MM.1S (cell line): ENCODE measurements around the gene PPP1R11.

Experiments
- DNase-seq: peaks from one replicate; pipeline ENCODE4 v3.0.0-alpha.2; 2015
- H2AFZ ChIP-seq: fragments of 300-600 bp; sonication (generic); 2 replicates; pipeline ENCODE4 v1.6.0; 2016; ENCODE audit warnings: antibody characterized with exemption, low read length
- H3F3A ChIP-seq: fragments of 300-600 bp; sonication (generic); 2 replicates; pipeline ENCODE4 v1.6.1; 2016; ENCODE audit warnings: mild to moderate bottlenecking, antibody characterized with exemption, low read length, moderate library complexity, mixed read lengths; ENCODE audit not compliant: insufficient read depth
- H3K27ac ChIP-seq: fragments of 300-600 bp; sonication (generic); 2 replicates; pipeline ENCODE4 v1.5.1; 2016; ENCODE audit warnings: mild to moderate bottlenecking, low read length
- H3K27me3 ChIP-seq: fragments of 300-600 bp; sonication (generic); replicated peaks from 2 replicates; pipeline ENCODE4 v1.6.0; 2016; ENCODE audit warnings: low read length; ENCODE audit not compliant: insufficient read depth
- H3K36me3 ChIP-seq: fragments of 300-600 bp; sonication (generic); replicated peaks from 2 replicates; pipeline ENCODE4 v1.6.1; 2016; ENCODE audit warnings: mild to moderate bottlenecking, low read length, mixed read lengths; ENCODE audit not compliant: insufficient read depth
- H3K4me1 ChIP-seq: fragments of 300-600 bp; sonication (generic); 2 replicates; pipeline ENCODE4 v1.6.1; 2016; ENCODE audit warnings: low read length, mixed read lengths
- H3K4me2 ChIP-seq: fragments of 300-600 bp; sonication (generic); 2 replicates; pipeline ENCODE4 v1.6.0; 2016; ENCODE audit warnings: low read depth, low read length
- H3K4me3 ChIP-seq: fragments of 300-600 bp; sonication (generic); 2 replicates; pipeline ENCODE4 v1.5.1; 2016; ENCODE audit warnings: low read length, mixed read lengths
- H3K79me2 ChIP-seq: fragments of 300-600 bp; sonication (generic); 2 replicates; pipeline ENCODE4 v1.6.1; 2016; ENCODE audit warnings: mixed run types, low read length, mixed read lengths
- H3K9ac ChIP-seq: fragments of 300-600 bp; sonication (generic); 2 replicates; pipeline ENCODE4 v1.6.1; 2016; ENCODE audit warnings: low read length, mixed read lengths
- H3K9me2 ChIP-seq: fragments of 300-600 bp; sonication (generic); replicated peaks from 2 replicates; pipeline ENCODE4 v1.6.1; 2016; ENCODE audit warnings: mild to moderate bottlenecking, low read length, mixed read lengths; ENCODE audit not compliant: insufficient read depth
- H3K9me3 ChIP-seq: fragments of 300-600 bp; sonication (generic); replicated peaks from 2 replicates; pipeline ENCODE4 v1.6.1; 2016; ENCODE audit warnings: mild to moderate bottlenecking, low read length, mixed read lengths; ENCODE audit not compliant: insufficient read depth
- H4K20me1 ChIP-seq: fragments of 300-600 bp; sonication (generic); 2 replicates; pipeline ENCODE4 v1.6.1; 2016; ENCODE audit warnings: mild to moderate bottlenecking, low read length, moderate library complexity, mixed read lengths; ENCODE audit not compliant: insufficient read depth
- EZH2 ChIP-seq: fragments of 300-600 bp; sonication (generic); optimal IDR thresholded peaks from 2 replicates; pipeline ENCODE3; 2017; ENCODE audit warnings: low read depth, mild to moderate bottlenecking, antibody characterized with exemption, low read length, mixed read lengths
- EZH2phosphoT487 ChIP-seq: fragments of 300-600 bp; sonication (generic); IDR thresholded peaks from 2 replicates; pipeline ENCODE4 v1.6.1; 2018; ENCODE audit warnings: antibody characterized with exemption, low read length
- TF ChIP-seq, protein P1 (sequence below): fragments of 300-600 bp; sonication (generic); IDR thresholded peaks from 2 replicates; pipeline ENCODE4 v1.5.1; 2016; ENCODE audit warnings: antibody characterized with exemption, low read length, mixed read lengths

The PPP1R11 gene

GRCh38 chr6:30097902-30098768 lies 31.1 kb downstream of the PPP1R11 start:
- TF ChIP-seq EZH2 (no peak), EZH2phosphoT487 (no peak)
- TF ChIP-seq, protein P1, sequence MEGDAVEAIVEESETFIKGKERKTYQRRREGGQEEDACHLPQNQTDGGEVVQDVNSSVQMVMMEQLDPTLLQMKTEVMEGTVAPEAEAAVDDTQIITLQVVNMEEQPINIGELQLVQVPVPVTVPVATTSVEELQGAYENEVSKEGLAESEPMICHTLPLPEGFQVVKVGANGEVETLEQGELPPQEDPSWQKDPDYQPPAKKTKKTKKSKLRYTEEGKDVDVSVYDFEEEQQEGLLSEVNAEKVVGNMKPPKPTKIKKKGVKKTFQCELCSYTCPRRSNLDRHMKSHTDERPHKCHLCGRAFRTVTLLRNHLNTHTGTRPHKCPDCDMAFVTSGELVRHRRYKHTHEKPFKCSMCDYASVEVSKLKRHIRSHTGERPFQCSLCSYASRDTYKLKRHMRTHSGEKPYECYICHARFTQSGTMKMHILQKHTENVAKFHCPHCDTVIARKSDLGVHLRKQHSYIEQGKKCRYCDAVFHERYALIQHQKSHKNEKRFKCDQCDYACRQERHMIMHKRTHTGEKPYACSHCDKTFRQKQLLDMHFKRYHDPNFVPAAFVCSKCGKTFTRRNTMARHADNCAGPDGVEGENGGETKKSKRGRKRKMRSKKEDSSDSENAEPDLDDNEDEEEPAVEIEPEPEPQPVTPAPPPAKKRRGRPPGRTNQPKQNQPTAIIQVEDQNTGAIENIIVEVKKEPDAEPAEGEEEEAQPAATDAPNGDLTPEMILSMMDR, result no peak
- Histone ChIP-seq H3K9me3 (no peaks in the 10 kb centered on the region), H3K9me2 (no peaks in the 10 kb centered on the region), H3K36me3 (no peaks in the 10 kb centered on the region), H2AFZ (no peak overlapping the region), H4K20me1 (no peaks in the 10 kb centered on the region), H3K4me1 (peaks cover 15% of the 10 kb centered on the region), H3K4me3 (no peak overlapping the region), H3K79me2 (no peaks in the 10 kb centered on the region), H3F3A (peaks cover 15% of the 10 kb centered on the region), H3K4me2 (no peak overlapping the region), H3K27me3 (peaks cover 53% of the 10 kb centered on the region), H3K9ac (no peak overlapping the region), H3K27ac (no peak overlapping the region)
- DNase-seq, result no peak

- peaks cover 47% of the 10 kb centered on the region for H3K27me3 ChIP-seq
These were observed 33.2 kb downstream of the PPP1R11 start for GRCh38 chr6:30100154-30100553.

DNA sequence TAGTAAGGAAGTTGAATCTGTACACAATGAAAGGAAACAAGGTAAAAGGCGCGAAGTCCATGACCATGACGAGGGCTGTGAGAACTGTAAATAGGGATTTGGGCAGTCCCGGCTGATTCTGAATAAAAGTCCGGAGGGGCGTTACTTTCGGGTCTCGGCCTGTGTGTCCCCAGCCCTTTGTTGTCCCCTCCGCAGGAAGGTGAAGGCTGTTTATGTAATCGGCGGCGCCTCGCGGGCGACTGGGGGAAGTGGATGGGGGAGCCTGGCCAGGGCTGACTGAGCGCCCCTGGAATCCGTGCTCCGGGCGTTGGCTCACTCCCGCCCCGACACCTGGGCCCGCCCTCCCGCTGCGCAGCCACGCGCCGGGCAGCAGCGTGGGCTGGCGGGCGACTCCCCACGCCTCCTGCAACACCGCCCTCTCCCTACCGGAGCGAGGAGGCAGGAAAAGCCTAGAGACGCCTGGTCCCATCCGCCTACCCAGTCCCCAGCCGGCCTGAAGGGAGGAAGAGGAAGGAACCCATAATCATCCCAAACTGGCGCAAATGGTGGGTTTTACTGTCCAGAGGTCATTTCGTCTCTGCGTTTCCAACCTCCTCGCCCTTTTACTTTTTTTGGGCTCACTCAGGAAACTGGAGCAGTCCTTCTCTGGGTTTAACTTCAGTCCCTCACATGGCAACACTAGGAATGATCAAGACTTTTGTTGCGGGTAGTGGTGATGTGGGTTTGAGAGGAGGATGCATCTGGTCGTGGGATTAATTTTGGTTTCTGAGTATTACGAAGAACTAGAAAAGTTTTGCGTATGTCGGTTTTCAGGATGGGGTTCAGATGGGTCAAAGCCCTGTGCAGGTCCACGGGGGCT lies 33.8 kb downstream of the PPP1R11 start:
- Histone ChIP-seq H3K4me3 (peak overlapping the region; percentile 59), H4K20me1 (no peaks in the 10 kb centered on the region), H3K9me3 (no peaks in the 10 kb centered on the region), H3K27me3 (peaks cover 47% of the 10 kb centered on the region), H3K4me1 (peaks cover 15% of the 10 kb centered on the region), H2AFZ (peak overlapping the region; percentile 94), H3K27ac (no peak overlapping the region), H3F3A (peaks cover 15% of the 10 kb centered on the region), H3K9ac (peak overlapping the region; percentile 21; the same call in 1 of the 2 replicates), H3K36me3 (no peaks in the 10 kb centered on the region), H3K4me2 (peak overlapping the region; percentile 100), H3K79me2 (no peaks in the 10 kb centered on the region), H3K9me2 (no peaks in the 10 kb centered on the region)
- no peak for DNase-seq
- TF ChIP-seq, protein P1, result no peak
- TF ChIP-seq EZH2phosphoT487, result no peak
- no peak for TF ChIP-seq EZH2

More at GRCh38 chr6:30100154-30100553, 33.2 kb downstream of the PPP1R11 start:
- Histone ChIP-seq H3K27ac (no peak overlapping the region), H3K4me2 (peak overlapping the region; percentile 100), H3K36me3 (no peaks in the 10 kb centered on the region), H3K9ac (no peak overlapping the region), H4K20me1 (no peaks in the 10 kb centered on the region), H3K9me3 (no peaks in the 10 kb centered on the region), H2AFZ (no peak overlapping the region), H3K9me2 (no peaks in the 10 kb centered on the region), H3K4me1 (peaks cover 15% of the 10 kb centered on the region), H3K4me3 (no peak overlapping the region), H3K79me2 (no peaks in the 10 kb centered on the region), H3F3A (peaks cover 15% of the 10 kb centered on the region)
- DNase-seq, result no peak
- no peak for TF ChIP-seq EZH2
- TF ChIP-seq EZH2phosphoT487, result no peak
- TF ChIP-seq, protein P1, result no peak
